Retinal pigment epithelial cell (primary cell): ENCODE measurements around the gene MRPL50.

Experiments
- DNase-seq: peaks from one replicate; pipeline ENCODE4 v3.0.0-alpha.2; 2010; ENCODE audit warnings: low read depth
- H3K4me3 ChIP-seq: 2 replicates; pipeline ENCODE4 v1.5.1; 2011; ENCODE audit warnings: mild to moderate bottlenecking, low read length, control low read depth, moderate library complexity
- CTCF ChIP-seq: conservative IDR thresholded peaks from 2 replicates; pipeline ENCODE4 v1.5.1; 2011; ENCODE audit warnings: low read depth, low read length, control low read depth, inconsistent platforms

MRPL50 gene

GRCh38 chr9:101440714-101441230, 42.4 kb upstream of the MRPL50 start:
- no peak overlapping the region for H3K4me3 ChIP-seq
- TF ChIP-seq CTCF, result no peak
- no peak for DNase-seq

- no peak for TF ChIP-seq CTCF
- DNase-seq, result no peak
- no peak overlapping the region for H3K4me3 ChIP-seq
These were observed 40.1 kb upstream of the MRPL50 start for GRCh38 chr9:101438523-101438922.

- TF ChIP-seq CTCF, result no peak
- H3K4me3 ChIP-seq, result no peak overlapping the region
- DNase-seq, result no peak
These were observed 39.4 kb upstream of the MRPL50 start for GRCh38 chr9:101437806-101438232.

GRCh38 chr9:101435601-101436079, 37.2 kb upstream of the MRPL50 start, which contains the start of gene ALDOB:
Gene ALDOB, minus strand, starts transcription at chr9:101435774. Its CDS starts 4,887 bp downstream, at chr9:101430887.
- no peak for TF ChIP-seq CTCF
- H3K4me3 ChIP-seq, result no peak within 1 kb of the TSS
- no peak for DNase-seq

- no peak overlapping the region for H3K4me3 ChIP-seq
- no peak for DNase-seq
- no peak for TF ChIP-seq CTCF
These were observed 36.6 kb upstream of the MRPL50 start for GRCh38 chr9:101434998-101435397.

GRCh38 chr9:101433229-101433628, 34.8 kb upstream of the MRPL50 start:
- no peak for DNase-seq
- no peak for TF ChIP-seq CTCF
- no peak overlapping the region for H3K4me3 ChIP-seq

GRCh38 chr9:101432740-101433139, 34.3 kb upstream of the MRPL50 start:
- no peak for DNase-seq
- no peak for TF ChIP-seq CTCF
- H3K4me3 ChIP-seq, result no peak overlapping the region
